ENCODE results near the gene SLC4A1.

SLC4A1 gene

GRCh38 chr17:44199553-44200477 is 68.1 kb downstream of the SLC4A1 start, which contains the start of gene ATXN7L3:
TSS of gene ATXN7L3 (minus strand) at chr17:44199884. CDS start at chr17:44198070, 1,814 bp downstream.
- peak; percentile 100 for DNase-seq (ENCODE audit: low read depth)
- no peak for TF ChIP-seq CTCF (IDR thresholded peaks at IDR 0.05; ENCODE audit: insufficient read depth, low read depth, low read length, missing control alignments)
- H3K4me3 ChIP-seq (ENCODE audit: low read depth, low read length) = peak within 1 kb of the TSS; percentile 94

- TF ChIP-seq CTCF (IDR thresholded peaks at IDR 0.05; ENCODE audit: insufficient read depth, low read depth, low read length, missing control alignments) = no peak
- H3K4me3 ChIP-seq (ENCODE audit: low read depth, low read length) = peak overlapping the region; percentile 94
- peak; percentile 79 for DNase-seq (ENCODE audit: low read depth)
Observed at GRCh38 chr17:44198721-44199552, 69.0 kb downstream of the SLC4A1 start.

Measured in GM12865 (cell line).